Measurements from ENCODE around the gene OR13C4. TPM values are rescaled to one million over a fixed set of nuclear protein-coding genes. Genes with fewer than 3 reads are reported as not detected.

OR13C4 gene
- polyA plus RNA-seq (2013, experiment 1 of 2), result not detected
- not detected for polyA plus RNA-seq (2013, experiment 2 of 2)

DNA sequence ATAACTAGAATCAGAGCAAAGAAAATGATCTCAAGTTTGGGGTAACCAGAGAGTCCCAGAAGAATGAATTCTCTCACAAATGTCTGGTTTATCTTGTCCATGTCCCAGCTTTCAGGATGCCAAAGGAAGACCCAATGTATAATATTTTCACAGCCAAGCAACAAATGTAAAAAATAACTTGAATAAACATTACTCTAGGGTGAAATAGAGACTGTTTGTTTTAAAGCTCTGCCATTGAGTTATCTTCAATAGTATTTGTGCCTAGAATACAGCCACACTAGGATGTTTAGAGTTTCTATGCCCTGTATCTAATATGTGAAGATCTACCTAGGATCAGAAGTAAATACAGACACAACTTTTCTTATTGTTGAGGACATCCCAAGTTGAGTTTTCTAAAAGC, at the start of gene OR13C4:
Gene OR13C4 (minus strand): TSS at position 101 of the 400 bp plus-strand sequence. CDS start 0 bp downstream, at position 101.
- no peaks in the 10 kb centered on the region for H3K36me3 ChIP-seq (ENCODE audit: control insufficient read depth, insufficient read depth, low read length)
- no peak within 1 kb of the TSS for H3K4me3 ChIP-seq (ENCODE audit: extremely low read depth, insufficient read depth, low read length, poor library complexity, severe bottlenecking)
- H3K9me3 ChIP-seq (ENCODE audit: control insufficient read depth, low read length), result no peaks in the 10 kb centered on the region
- H3K27ac ChIP-seq (ENCODE audit: low read depth, low read length, severe bottlenecking), result no peak within 1 kb of the TSS
- no peaks in the 10 kb centered on the region for H3K4me1 ChIP-seq (ENCODE audit: control insufficient read depth, insufficient read depth, low read length, poor library complexity, severe bottlenecking)

DNA sequence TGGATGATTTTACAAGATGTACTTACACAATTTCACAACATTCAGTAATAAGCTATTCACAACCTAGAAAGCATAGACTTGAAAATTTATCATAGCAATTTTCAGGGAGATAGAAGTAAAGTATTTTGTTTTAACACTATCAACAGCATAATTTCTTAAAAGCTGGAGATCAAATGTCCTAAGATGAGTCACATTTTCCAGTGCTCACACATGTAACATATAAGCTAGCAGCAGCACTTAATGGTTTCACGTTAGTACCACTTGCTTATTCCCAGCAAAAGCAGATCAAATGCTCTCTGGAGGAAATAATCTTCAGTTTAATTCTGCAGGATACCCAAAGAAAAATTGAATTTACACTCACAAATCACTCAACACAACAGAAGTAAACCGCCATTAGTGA, 48.4 kb upstream of the OR13C4 start:
- Histone ChIP-seq H3K36me3 (ENCODE audit: control insufficient read depth, insufficient read depth, low read length) (no peaks in the 10 kb centered on the region), H3K9me3 (ENCODE audit: control insufficient read depth, low read length) (peaks cover 4% of the 10 kb centered on the region), H3K4me3 (ENCODE audit: extremely low read depth, insufficient read depth, low read length, poor library complexity, severe bottlenecking) (no peak overlapping the region), H3K4me1 (ENCODE audit: control insufficient read depth, insufficient read depth, low read length, poor library complexity, severe bottlenecking) (no peaks in the 10 kb centered on the region), H3K27ac (ENCODE audit: low read depth, low read length, severe bottlenecking) (no peak overlapping the region)
- WGBS, 2 experiments (ENCODE audit: insufficient coverage in 2 of 2), result 67 to 89% methylated on average over 1 of the region's 2 CpGs

DNA sequence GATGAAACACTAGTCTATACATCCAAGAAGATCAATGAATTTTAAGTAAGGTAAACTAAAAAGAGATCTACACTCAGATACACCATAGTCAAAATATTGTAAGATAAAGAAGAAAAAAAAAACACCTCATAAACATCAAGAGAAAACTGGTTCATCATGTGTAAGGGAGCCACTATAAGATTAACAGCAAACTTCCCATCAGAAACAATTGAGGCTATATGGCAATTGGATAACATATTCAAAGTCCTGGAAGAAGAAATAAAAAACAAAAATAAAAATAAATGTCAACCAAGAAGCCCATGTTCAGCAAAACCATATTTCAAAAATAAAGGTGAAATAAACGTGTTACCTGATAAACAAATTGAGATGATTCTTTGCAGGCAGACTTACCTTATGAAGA, 45.6 kb upstream of the OR13C4 start:
- no peaks in the 10 kb centered on the region for H3K36me3 ChIP-seq (ENCODE audit: control insufficient read depth, insufficient read depth, low read length)
- no CpG with 5 or more reads among the region's 1 CpG for whole genome bisulfite sequencing, 2 experiments (ENCODE audit: insufficient coverage in 2 of 2)
- no peak overlapping the region for H3K27ac ChIP-seq (ENCODE audit: low read depth, low read length, severe bottlenecking)
- no peak overlapping the region for H3K4me3 ChIP-seq (ENCODE audit: extremely low read depth, insufficient read depth, low read length, poor library complexity, severe bottlenecking)
- H3K4me1 ChIP-seq (ENCODE audit: control insufficient read depth, insufficient read depth, low read length, poor library complexity, severe bottlenecking), result no peaks in the 10 kb centered on the region
- peaks cover 4% of the 10 kb centered on the region for H3K9me3 ChIP-seq (ENCODE audit: control insufficient read depth, low read length)

DNA sequence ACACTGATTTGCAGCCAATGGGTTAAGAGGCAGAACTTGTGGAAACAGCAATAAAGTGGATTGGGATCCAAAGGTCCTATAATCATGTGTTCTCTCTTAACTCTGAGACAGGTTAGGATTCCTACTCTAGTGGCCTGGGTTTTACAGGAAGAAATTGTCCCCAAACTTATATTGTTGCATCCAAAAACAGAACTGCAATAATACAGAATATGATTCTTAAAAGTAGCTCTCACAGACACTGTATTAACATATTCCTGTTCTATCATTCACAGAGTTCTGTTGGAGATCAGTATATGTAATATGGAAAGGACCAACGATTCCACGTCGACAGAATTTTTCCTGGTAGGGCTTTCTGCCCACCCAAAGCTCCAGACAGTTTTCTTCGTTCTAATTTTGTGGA, 41.9 kb upstream of the OR13C4 start, which contains the start of gene OR13C8:
Gene OR13C8 (plus strand): TSS at position 301 of the 400 bp plus-strand sequence. CDS start 0 bp downstream, at position 301.
- no peak within 1 kb of the TSS for H3K27ac ChIP-seq (ENCODE audit: low read depth, low read length, severe bottlenecking)
- WGBS, 2 experiments (ENCODE audit: insufficient coverage in 2 of 2), result 100% methylated on average over 1 of the region's 4 CpGs; no CpG with 5 or more reads in 1 of the 2 experiments
- H3K9me3 ChIP-seq (ENCODE audit: control insufficient read depth, low read length), result peaks cover 4% of the 10 kb centered on the region
- H3K4me3 ChIP-seq (ENCODE audit: extremely low read depth, insufficient read depth, low read length, poor library complexity, severe bottlenecking), result no peak within 1 kb of the TSS
- H3K36me3 ChIP-seq (ENCODE audit: control insufficient read depth, insufficient read depth, low read length), result no peaks in the 10 kb centered on the region
- no peaks in the 10 kb centered on the region for H3K4me1 ChIP-seq (ENCODE audit: control insufficient read depth, insufficient read depth, low read length, poor library complexity, severe bottlenecking)

DNA sequence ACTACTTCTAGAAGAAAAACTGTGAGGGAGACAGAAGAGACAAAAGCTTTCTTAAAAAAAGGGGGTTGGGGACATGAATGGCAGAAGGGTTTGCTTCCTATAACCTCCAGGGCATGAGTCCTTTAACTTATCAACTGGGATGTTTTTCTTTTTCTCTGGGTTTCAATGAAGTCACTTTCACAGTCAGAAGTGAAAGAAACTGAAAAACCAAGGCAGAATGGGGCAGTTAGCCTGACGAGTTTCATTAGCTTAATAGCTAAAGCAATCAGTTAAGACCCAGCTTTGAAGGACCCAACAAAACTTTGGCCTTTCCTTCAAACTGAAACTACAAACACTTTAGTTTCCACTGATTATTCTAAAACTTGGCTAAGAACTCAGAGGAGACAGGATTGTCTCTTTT, 37.3 kb upstream of the OR13C4 start:
- Histone ChIP-seq H3K4me3 (ENCODE audit: extremely low read depth, insufficient read depth, low read length, poor library complexity, severe bottlenecking) (no peak overlapping the region), H3K36me3 (ENCODE audit: control insufficient read depth, insufficient read depth, low read length) (no peaks in the 10 kb centered on the region), H3K27ac (ENCODE audit: low read depth, low read length, severe bottlenecking) (no peak overlapping the region), H3K4me1 (ENCODE audit: control insufficient read depth, insufficient read depth, low read length, poor library complexity, severe bottlenecking) (no peaks in the 10 kb centered on the region), H3K9me3 (ENCODE audit: control insufficient read depth, low read length) (no peaks in the 10 kb centered on the region)
- WGBS, 2 experiments (ENCODE audit: insufficient coverage in 2 of 2), result 57% methylated on average over 1 of the region's 1 CpG; no CpG with 5 or more reads in 1 of the 2 experiments

DNA sequence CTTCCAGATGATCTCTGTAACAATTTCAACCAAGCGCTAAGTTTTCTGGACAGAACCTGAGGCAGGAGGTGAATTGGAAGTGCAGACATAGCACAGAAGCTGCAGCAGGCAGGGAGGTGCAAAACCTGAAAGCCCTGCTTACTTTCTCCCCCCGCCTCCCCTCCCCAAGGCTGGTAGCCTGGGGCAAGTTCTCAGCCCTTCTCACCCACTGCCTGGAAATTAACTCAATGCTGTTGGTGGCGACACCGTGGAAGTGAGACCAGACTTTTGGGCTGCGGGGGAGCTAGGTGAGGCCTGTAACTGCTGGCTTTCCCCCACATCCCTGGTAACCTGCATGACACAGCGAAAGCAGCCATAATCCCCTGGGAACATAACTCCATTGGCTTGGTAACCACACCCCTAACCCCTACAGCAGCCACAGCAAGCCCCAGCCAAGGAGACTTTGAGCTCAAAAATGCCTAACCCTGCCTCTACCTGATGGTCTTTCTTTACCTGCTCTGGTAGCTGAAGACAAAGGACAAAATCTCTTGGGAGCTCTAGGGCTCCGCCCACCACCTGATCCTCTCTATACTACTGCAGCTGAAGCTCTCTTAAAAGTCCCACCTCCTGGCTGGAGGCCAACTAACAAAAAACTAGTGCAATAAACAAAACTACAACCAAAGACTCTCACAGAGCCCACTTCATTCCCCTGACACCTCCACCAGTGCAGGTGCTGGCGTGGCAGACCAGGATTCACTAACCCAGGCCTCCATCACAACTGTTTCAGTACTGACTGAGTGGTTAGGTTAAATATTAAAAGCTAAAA, 30.0 kb upstream of the OR13C4 start:
- WGBS, 2 experiments (ENCODE audit: insufficient coverage in 2 of 2), result 88 to 94% methylated on average over 4 to 7 of the region's 8 CpGs
- H3K36me3 ChIP-seq (ENCODE audit: control insufficient read depth, insufficient read depth, low read length), result no peaks in the 10 kb centered on the region
- no peak overlapping the region for H3K27ac ChIP-seq (ENCODE audit: low read depth, low read length, severe bottlenecking)
- no peak overlapping the region for H3K4me3 ChIP-seq (ENCODE audit: extremely low read depth, insufficient read depth, low read length, poor library complexity, severe bottlenecking)
- H3K9me3 ChIP-seq (ENCODE audit: control insufficient read depth, low read length), result no peaks in the 10 kb centered on the region
- H3K4me1 ChIP-seq (ENCODE audit: control insufficient read depth, insufficient read depth, low read length, poor library complexity, severe bottlenecking), result no peaks in the 10 kb centered on the region

DNA sequence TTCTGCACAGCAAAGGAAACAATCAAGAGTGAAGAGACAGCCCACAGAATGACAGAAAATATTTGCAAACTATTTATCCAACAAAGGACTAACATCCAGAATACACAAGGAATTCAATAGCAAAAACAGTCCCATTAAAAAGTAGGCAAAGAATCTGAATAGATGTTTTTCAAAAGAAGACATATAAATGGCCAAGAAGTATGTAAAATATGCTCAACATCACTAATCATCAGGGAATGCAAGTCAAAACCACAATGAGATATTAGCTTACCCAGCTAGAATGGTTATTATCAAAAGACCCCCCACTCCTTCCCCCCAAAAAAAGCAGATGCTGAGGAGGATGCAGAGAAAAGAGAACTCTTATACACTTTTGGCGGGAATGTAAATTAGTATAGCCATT, 28.5 kb upstream of the OR13C4 start:
- no peaks in the 10 kb centered on the region for H3K36me3 ChIP-seq (ENCODE audit: control insufficient read depth, insufficient read depth, low read length)
- no peak overlapping the region for H3K4me3 ChIP-seq (ENCODE audit: extremely low read depth, insufficient read depth, low read length, poor library complexity, severe bottlenecking)
- no peaks in the 10 kb centered on the region for H3K4me1 ChIP-seq (ENCODE audit: control insufficient read depth, insufficient read depth, low read length, poor library complexity, severe bottlenecking)
- no peaks in the 10 kb centered on the region for H3K9me3 ChIP-seq (ENCODE audit: control insufficient read depth, low read length)
- no peak overlapping the region for H3K27ac ChIP-seq (ENCODE audit: low read depth, low read length, severe bottlenecking)
- no CpG with 5 or more reads among the region's 1 CpG for WGBS, 2 experiments (ENCODE audit: insufficient coverage in 2 of 2)

DNA sequence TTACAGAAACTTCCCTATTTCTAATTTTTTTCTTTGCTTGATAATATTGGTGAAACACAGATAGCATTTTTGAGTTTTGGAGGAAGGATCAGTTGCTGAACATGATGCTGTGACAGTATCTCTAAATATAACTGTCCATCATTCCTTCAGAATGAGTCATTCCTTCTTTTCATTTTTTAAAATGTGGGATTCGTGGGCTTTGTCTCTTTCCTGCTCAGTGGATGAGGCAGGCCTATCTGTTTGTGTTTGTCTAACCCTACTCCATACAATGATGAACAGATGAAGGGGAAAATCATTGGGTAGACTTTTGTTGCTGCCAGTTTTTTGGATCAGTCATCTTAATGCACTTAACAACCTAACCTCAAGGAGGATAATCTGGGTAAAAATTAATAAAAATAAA, 26.3 kb upstream of the OR13C4 start:
- H3K4me1 ChIP-seq (ENCODE audit: control insufficient read depth, insufficient read depth, low read length, poor library complexity, severe bottlenecking), result no peaks in the 10 kb centered on the region
- H3K4me3 ChIP-seq (ENCODE audit: extremely low read depth, insufficient read depth, low read length, poor library complexity, severe bottlenecking), result no peak overlapping the region
- WGBS, 2 experiments (ENCODE audit: insufficient coverage in 2 of 2), result 50% methylated on average over 1 of the region's 1 CpG; no CpG with 5 or more reads in 1 of the 2 experiments
- H3K27ac ChIP-seq (ENCODE audit: low read depth, low read length, severe bottlenecking), result no peak overlapping the region
- no peaks in the 10 kb centered on the region for H3K36me3 ChIP-seq (ENCODE audit: control insufficient read depth, insufficient read depth, low read length)
- H3K9me3 ChIP-seq (ENCODE audit: control insufficient read depth, low read length), result no peaks in the 10 kb centered on the region

DNA sequence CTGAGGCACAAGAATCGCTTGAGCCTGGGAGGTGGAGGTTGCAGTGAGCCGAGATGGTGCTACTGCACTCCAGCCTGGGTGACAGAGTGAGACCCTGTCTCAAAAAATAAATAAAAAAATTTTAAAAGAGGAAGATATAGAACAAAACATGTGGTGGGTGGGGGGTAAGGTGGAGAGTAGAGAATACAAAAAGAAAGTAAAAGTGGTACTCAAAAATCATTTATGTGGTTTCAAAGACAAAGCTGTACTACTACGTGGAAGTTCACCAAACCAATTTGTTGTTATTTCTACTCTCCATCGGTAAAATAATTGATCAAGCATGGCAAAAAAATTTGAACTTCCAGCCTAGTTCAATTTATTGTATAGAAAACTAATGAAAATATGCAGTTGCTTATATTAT, 17.6 kb upstream of the OR13C4 start:
- Histone ChIP-seq H3K4me1 (ENCODE audit: control insufficient read depth, insufficient read depth, low read length, poor library complexity, severe bottlenecking) (no peaks in the 10 kb centered on the region), H3K4me3 (ENCODE audit: extremely low read depth, insufficient read depth, low read length, poor library complexity, severe bottlenecking) (no peak overlapping the region), H3K9me3 (ENCODE audit: control insufficient read depth, low read length) (no peaks in the 10 kb centered on the region), H3K36me3 (ENCODE audit: control insufficient read depth, insufficient read depth, low read length) (no peaks in the 10 kb centered on the region), H3K27ac (ENCODE audit: low read depth, low read length, severe bottlenecking) (no peak overlapping the region)
- 90% methylated on average over 2 of the region's 4 CpGs; no CpG with 5 or more reads in 1 of the 2 experiments for WGBS, 2 experiments (ENCODE audit: insufficient coverage in 2 of 2)

DNA sequence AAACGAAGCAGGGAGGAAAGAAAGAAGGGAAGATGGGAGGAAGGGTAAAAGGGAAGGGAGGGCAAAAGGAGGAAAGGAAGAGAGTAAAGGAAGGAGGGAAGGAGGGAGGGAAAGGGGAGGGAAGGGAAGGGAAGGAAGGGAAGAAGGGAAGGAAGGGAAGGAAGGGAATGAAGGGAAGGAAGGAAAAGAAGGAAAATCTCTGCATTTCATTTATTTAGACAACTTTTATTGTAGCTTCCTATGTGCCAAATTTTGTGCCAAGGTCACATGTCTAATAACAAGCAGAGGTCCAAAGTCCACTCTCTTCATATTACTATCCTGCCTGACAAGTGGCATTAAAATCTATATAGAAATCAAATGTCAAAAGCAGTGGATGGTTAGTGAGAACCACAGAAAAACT, 12.3 kb upstream of the OR13C4 start:
- no peaks in the 10 kb centered on the region for H3K4me1 ChIP-seq (ENCODE audit: control insufficient read depth, insufficient read depth, low read length, poor library complexity, severe bottlenecking)
- H3K9me3 ChIP-seq (ENCODE audit: control insufficient read depth, low read length), result no peaks in the 10 kb centered on the region
- 70 to 73% methylated on average over 1 of the region's 1 CpG for WGBS, 2 experiments (ENCODE audit: insufficient coverage in 2 of 2)
- H3K27ac ChIP-seq (ENCODE audit: low read depth, low read length, severe bottlenecking), result no peak overlapping the region
- no peaks in the 10 kb centered on the region for H3K36me3 ChIP-seq (ENCODE audit: control insufficient read depth, insufficient read depth, low read length)
- H3K4me3 ChIP-seq (ENCODE audit: extremely low read depth, insufficient read depth, low read length, poor library complexity, severe bottlenecking), result no peak overlapping the region

DNA sequence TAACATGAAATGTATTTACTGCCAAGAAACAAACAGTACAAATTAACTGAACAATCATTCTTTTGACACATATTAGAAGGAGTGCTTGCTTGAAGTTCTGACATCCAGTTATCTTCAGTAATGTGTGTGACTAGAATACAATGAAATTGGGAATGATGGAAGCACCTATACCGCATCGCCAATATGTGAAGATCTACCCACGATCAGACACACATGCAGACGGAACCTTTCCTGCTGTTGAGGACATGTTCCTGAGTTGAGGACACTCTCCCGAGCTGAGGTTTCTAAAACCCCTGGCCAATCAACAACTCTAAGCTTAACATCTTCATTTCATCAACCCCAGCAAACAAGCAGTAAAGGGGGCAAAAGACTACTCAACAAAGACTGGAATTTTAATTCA, 9.7 kb upstream of the OR13C4 start, which contains the start of gene OR13C3:
Gene OR13C3 (minus strand): TSS at position 101 of the 400 bp plus-strand sequence. CDS start 133 bp downstream, outside the sequence.
- H3K27ac ChIP-seq (ENCODE audit: low read depth, low read length, severe bottlenecking), result no peak within 1 kb of the TSS
- no peaks in the 10 kb centered on the region for H3K9me3 ChIP-seq (ENCODE audit: control insufficient read depth, low read length)
- H3K4me1 ChIP-seq (ENCODE audit: control insufficient read depth, insufficient read depth, low read length, poor library complexity, severe bottlenecking), result no peaks in the 10 kb centered on the region
- no peak within 1 kb of the TSS for H3K4me3 ChIP-seq (ENCODE audit: extremely low read depth, insufficient read depth, low read length, poor library complexity, severe bottlenecking)
- H3K36me3 ChIP-seq (ENCODE audit: control insufficient read depth, insufficient read depth, low read length), result no peaks in the 10 kb centered on the region
- WGBS, 2 experiments (ENCODE audit: insufficient coverage in 2 of 2), result 86 to 100% methylated on average over 3 to 4 of the region's 5 CpGs

All from mesodermal cell (in vitro differentiated cells).